HepG2 (cell line): Measurements from ENCODE around the gene UBE4A. TPM values are rescaled to one million over a fixed set of nuclear protein-coding genes. Genes with fewer than 3 reads are reported as not detected.

Experiments used
- DR1 ChIP-seq: sonication (generic); formaldehyde crosslinking; IDR thresholded peaks from 2 replicates; pipeline ENCODE4 v1.8.0; 2021; ENCODE audit warnings: mild to moderate bottlenecking, missing genetic modification reagents, inconsistent platforms
- ELF4 ChIP-seq: sonication (generic); formaldehyde crosslinking; IDR thresholded peaks from 2 replicates; pipeline ENCODE4 v1.5.0; 2020; ENCODE audit warnings: missing genetic modification reagents, mild to moderate bottlenecking, moderate library complexity, borderline replicate concordance
- HNRNPL ChIP-seq: fragments of 200-400 bp; formaldehyde crosslinking; IDR thresholded peaks from 2 replicates; pipeline ENCODE4 v1.6.1; 2017; ENCODE audit warnings: mild to moderate bottlenecking, low read depth, low read length
- HOXD1 ChIP-seq: sonication (generic); formaldehyde crosslinking; IDR thresholded peaks from 2 replicates; pipeline ENCODE4 v1.5.0; 2020; ENCODE audit warnings: missing genetic modification reagents
- KDM5B ChIP-seq: sonication (generic); formaldehyde crosslinking; IDR thresholded peaks from 2 replicates; pipeline ENCODE4 v1.4.0; 2020; ENCODE audit warnings: missing genetic modification reagents, mild to moderate bottlenecking, borderline replicate concordance
- MAFK ChIP-seq, 2 experiments: IDR thresholded peaks in 1 of 2; conservative IDR thresholded peaks in 1 of 2; 2 replicates each; pipeline ENCODE4 v1.6.1; 2011; ENCODE audit warnings: improper control_type of control experiment in 2 of 2, low read length in 2 of 2
- MTF2 ChIP-seq: sonication (generic); formaldehyde crosslinking; IDR thresholded peaks from 2 replicates; pipeline ENCODE4 v1.5.0; 2020; ENCODE audit warnings: missing genetic modification reagents, borderline replicate concordance
- PAF1 ChIP-seq: IDR thresholded peaks from 2 replicates; pipeline ENCODE4 v1.6.1; 2016; ENCODE audit warnings: missing genetic modification reagents, missing compliant biosample characterization
- RELA ChIP-seq: sonication (generic); formaldehyde crosslinking; IDR thresholded peaks from 2 replicates; pipeline ENCODE4 v1.4.0; 2020; ENCODE audit warnings: missing genetic modification reagents
- SNAPC4 ChIP-seq: sonication (generic); formaldehyde crosslinking; IDR thresholded peaks from 2 replicates; pipeline ENCODE4 v1.4.0; 2020; ENCODE audit warnings: mild to moderate bottlenecking, missing genetic modification reagents
- TCF7 ChIP-seq: sonication (generic); IDR thresholded peaks from 2 replicates; pipeline ENCODE4 v1.6.1; 2016; ENCODE audit warnings: antibody characterized with exemption, low read depth
- TFDP2 ChIP-seq: sonication (generic); formaldehyde crosslinking; IDR thresholded peaks from 2 replicates; pipeline ENCODE4 v1.4.0; 2020; ENCODE audit warnings: missing genetic modification reagents
- THAP11 ChIP-seq: IDR thresholded peaks from 2 replicates; pipeline ENCODE4 v1.6.1; 2016; ENCODE audit warnings: missing biosample characterization, missing genetic modification reagents
- ZFP36L1 ChIP-seq: sonication (generic); formaldehyde crosslinking; IDR thresholded peaks from 2 replicates; pipeline ENCODE4 v1.8.0; 2022; ENCODE audit warnings: mild to moderate bottlenecking, missing genetic modification reagents, moderate library complexity
- ZNF274 ChIP-seq: sonication (generic); formaldehyde crosslinking; IDR thresholded peaks from 2 replicates; pipeline ENCODE4 v1.5.1; 2020; ENCODE audit warnings: mild to moderate bottlenecking, missing genetic modification reagents
- ZNF501 ChIP-seq: sonication (generic); formaldehyde crosslinking; IDR thresholded peaks from 2 replicates; pipeline ENCODE4 v1.5.1; 2020; ENCODE audit warnings: mild to moderate bottlenecking, moderate library complexity, missing genetic modification reagents
- ZNF609 ChIP-seq: sonication (generic); formaldehyde crosslinking; IDR thresholded peaks from 2 replicates; pipeline ENCODE4 v1.4.0; 2020; ENCODE audit warnings: mild to moderate bottlenecking, missing genetic modification reagents, borderline replicate concordance
- ZNF841 ChIP-seq: sonication (generic); formaldehyde crosslinking; IDR thresholded peaks from 2 replicates; pipeline ENCODE4 v1.8.1; 2023; ENCODE audit warnings: missing genetic modification reagents, borderline replicate concordance
- ZNF878 ChIP-seq: sonication (generic); formaldehyde crosslinking; IDR thresholded peaks from 2 replicates; pipeline ENCODE4 v1.8.1; 2023; ENCODE audit warnings: mild to moderate bottlenecking, missing genetic modification reagents, moderate library complexity
- polyA plus RNA-seq, 8 experiments: library from polyadenylated mRNA; depleted of rRNA in 3 of 8; stranded (reverse) in 7 of 8; unstranded in 1 of 8; fragments of >200 nt; fragmentation: Illumina TruSeq in 4 of 8; extraction: Trizol in 4 of 8; gene quantifications; 2 replicates each; pipeline versions ENCODE4 v1.2.1 to v1.2.3, GENCODE V29; 2011 to 2016; ENCODE audit warnings: low read depth in 4 of 8, missing spikeins in 1 of 8, mixed read lengths in 1 of 8; ENCODE audit not compliant: insufficient read depth in 1 of 8
- total RNA-seq, 5 experiments: library from RNA; depleted of rRNA; stranded (reverse); fragments of >200 nt; fragmentation: Illumina TruSeq; extraction: Trizol; gene quantifications; 2 replicates each; pipeline ENCODE4 v1.2.3, GENCODE V29; 2016; ENCODE audit warnings: low read depth in 1 of 5

UBE4A gene
- total and polyA plus RNA-seq, 2 of the 13 experiments (the other 11 are each of a cell fraction or from before 2014, with no cell fraction given): 15.1 to 32.7 TPM

GRCh38 chr11:118435893-118436624 is 76.7 kb downstream of the UBE4A start, which contains the start of gene KMT2A (continued):
- TF ChIP-seq ZNF609 (CRISPR knock-in tag) (peak; percentile 61), MAFK (conservative IDR thresholded peaks at IDR 0.05 in 1 of 2, IDR thresholded peaks at IDR 0.05 in 1 of 2; ENCODE audit: low read length in 2 of 2) (no peak), MTF2 (CRISPR knock-in tag) (no peak), ZFP36L1 (no peak; the same call in 1 of the 2 replicates), PAF1 (CRISPR knock-in tag) (no peak), KDM5B (no peak), ZNF878 (CRISPR knock-in tag) (0 out of 2 replicates have a peak, but pooled peaks have one; percentile 53), ZNF841 (peak; percentile 70; the same call in 1 of the 2 replicates), SNAPC4 (CRISPR knock-in tag) (no peak), ZNF501 (0 out of 2 replicates have a peak, but pooled peaks have one; percentile 16), HOXD1 (CRISPR knock-in tag) (peak; percentile 49; the same call in 1 of the 2 replicates), ELF4 (no peak), TFDP2 (CRISPR knock-in tag) (peak; percentile 46; the same call in 1 of the 2 replicates), DR1 (CRISPR knock-in tag) (peak; percentile 29; the same call in 1 of the 2 replicates), HNRNPL (0 out of 2 replicates have a peak, but pooled peaks have one; percentile 3), ZNF274 (CRISPR knock-in tag) (no peak), TCF7 (no peak), THAP11 (CRISPR knock-in tag) (no peak; the same call in 1 of the 2 replicates), RELA (no peak)
